Measurements from ENCODE around the gene PRKCB. TPM values are rescaled to one million over a fixed set of nuclear protein-coding genes. Genes with fewer than 3 reads are reported as not detected.

Gene PRKCB
- total RNA-seq, 3 donors from 2014 or later, result 1.3 to 5.3 (median 4.7) TPM

DNA sequence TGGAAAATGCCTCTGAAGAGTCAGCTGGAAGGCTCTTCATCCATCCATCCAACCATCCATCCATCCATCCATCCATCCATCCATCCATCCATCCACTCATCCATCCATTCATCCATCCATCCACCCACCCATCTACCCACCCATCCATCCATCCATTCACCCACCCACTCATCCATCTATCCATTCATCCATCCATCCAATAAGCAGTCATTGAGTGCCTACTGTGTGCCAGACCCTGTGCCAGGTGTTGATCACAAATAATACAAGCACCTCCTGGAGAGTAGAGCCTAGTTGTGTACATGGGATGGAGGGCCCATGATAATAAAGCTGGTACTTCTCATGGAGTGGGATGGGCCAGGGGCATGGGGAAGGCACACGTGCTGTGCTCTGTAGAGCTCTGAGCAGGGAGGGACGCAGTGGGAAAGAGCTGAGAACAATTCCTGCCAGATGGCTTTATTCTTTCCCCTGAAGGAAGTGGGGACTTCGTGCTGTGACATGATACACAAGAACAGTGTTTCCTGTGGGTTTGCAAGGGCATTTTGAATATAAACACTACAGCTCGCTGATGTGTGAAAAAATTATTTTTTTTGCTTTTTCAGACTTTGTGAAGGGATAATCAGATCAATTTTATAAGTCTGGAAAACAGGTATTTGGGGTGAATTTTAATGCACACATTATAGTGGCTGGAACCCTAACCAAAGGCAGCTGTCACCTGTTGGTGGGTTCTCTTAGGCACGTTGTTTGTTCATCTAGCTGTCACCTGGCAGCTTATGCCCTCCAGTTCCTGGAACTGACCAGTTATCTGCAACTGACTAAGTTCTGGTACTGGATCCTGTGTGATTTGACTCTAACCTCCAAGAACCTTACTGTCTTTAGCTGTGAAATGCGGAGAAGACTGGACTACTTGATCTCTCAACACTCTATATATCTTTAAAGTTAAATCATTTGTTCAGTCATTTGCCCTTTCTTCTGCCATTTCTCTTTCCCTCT lies 61.3 kb downstream of the PRKCB start:
- no peak overlapping the region for H3K27ac ChIP-seq
- H3K4me3 ChIP-seq, result no peak overlapping the region
- DNase-seq (ENCODE audit: low spot score in 2 of 2), result no peak
- H3K4me1 ChIP-seq, result no peaks in the 10 kb centered on the region
- no peaks in the 10 kb centered on the region for H3K27me3 ChIP-seq
- no peaks in the 10 kb centered on the region for H3K9me3 ChIP-seq
- intact Hi-C loops (cut with DNase I; ENCODE audit: low total_unique reads), result no loop called here
- no peaks in the 10 kb centered on the region for H3K36me3 ChIP-seq
- TF ChIP-seq, protein P1, sequence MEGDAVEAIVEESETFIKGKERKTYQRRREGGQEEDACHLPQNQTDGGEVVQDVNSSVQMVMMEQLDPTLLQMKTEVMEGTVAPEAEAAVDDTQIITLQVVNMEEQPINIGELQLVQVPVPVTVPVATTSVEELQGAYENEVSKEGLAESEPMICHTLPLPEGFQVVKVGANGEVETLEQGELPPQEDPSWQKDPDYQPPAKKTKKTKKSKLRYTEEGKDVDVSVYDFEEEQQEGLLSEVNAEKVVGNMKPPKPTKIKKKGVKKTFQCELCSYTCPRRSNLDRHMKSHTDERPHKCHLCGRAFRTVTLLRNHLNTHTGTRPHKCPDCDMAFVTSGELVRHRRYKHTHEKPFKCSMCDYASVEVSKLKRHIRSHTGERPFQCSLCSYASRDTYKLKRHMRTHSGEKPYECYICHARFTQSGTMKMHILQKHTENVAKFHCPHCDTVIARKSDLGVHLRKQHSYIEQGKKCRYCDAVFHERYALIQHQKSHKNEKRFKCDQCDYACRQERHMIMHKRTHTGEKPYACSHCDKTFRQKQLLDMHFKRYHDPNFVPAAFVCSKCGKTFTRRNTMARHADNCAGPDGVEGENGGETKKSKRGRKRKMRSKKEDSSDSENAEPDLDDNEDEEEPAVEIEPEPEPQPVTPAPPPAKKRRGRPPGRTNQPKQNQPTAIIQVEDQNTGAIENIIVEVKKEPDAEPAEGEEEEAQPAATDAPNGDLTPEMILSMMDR (IDR thresholded peaks at IDR 0.05), result no peak
- TF ChIP-seq POLR2AphosphoS5 (IDR thresholded peaks at IDR 0.05) (no peak), POLR2A (IDR thresholded peaks at IDR 0.05) (no peak)

DNA sequence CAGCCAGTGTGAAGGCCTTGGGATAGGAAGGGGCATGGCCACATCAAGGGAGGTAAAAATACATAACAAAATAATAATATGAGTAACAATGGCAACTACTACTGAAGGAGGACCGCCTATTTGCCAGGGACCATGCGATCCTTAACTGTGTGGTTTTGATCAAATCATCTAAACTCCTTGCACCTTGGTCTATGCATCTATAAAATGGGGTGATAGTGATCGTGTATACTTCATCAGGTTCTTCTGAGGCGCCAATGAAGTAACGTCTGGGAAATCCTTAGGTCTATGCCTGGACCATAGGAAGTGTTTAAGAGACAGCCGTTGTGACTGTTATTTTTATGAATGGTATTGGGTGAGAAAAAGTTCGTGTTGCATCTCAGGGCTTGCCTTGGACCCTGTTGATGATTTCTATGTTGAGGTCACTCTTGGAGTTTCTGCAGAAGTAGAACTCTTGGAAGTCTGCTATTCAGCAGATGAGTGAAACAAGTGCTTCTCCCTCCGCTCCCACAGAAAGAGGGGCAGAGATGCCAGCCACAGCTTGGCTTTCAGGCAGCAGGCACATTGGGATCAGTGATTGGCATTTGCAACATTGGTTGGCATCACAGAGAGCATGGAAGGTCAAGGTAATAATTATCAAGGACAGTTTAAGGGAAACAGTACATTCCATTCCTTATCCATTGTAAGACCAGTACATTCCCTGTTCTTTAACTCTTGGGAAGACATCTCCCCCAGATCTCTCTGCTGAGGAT lies 63.1 kb downstream of the PRKCB start:
- DNase-seq (ENCODE audit: low spot score in 2 of 2), result no peak
- no peaks in the 10 kb centered on the region for H3K27me3 ChIP-seq
- H3K27ac ChIP-seq, result no peak overlapping the region
- no peaks in the 10 kb centered on the region for H3K36me3 ChIP-seq
- H3K9me3 ChIP-seq, result no peaks in the 10 kb centered on the region
- TF ChIP-seq POLR2AphosphoS5 (IDR thresholded peaks at IDR 0.05), result no peak
- TF ChIP-seq, protein P1 (IDR thresholded peaks at IDR 0.05), result no peak
- TF ChIP-seq POLR2A (IDR thresholded peaks at IDR 0.05), result no peak
- intact Hi-C loops (cut with DNase I; ENCODE audit: low total_unique reads), result no loop called here
- no peaks in the 10 kb centered on the region for H3K4me1 ChIP-seq
- H3K4me3 ChIP-seq, result no peak overlapping the region

DNA sequence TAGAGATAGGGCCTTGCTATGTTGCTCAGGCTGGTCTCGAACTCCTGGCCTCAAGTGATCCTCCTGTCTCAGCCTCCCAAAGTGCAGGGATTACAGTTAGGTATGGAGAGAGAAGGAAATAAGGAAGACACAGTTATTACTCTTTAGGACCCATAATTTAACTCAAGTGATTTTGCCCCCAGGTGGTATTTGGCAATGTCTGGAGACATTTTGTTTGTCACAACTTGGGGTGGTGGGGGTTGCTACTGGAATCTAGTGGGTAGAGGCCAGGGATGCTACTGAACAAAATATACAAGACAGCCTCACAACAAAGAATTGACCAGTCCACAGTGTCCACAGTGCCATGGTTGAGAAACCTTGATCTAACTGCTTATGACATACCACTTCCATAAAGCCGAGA lies 64.1 kb downstream of the PRKCB start:
- Histone ChIP-seq H3K27me3 (no peaks in the 10 kb centered on the region), H3K36me3 (no peaks in the 10 kb centered on the region), H3K9me3 (no peaks in the 10 kb centered on the region), H3K27ac (no peak overlapping the region), H3K4me3 (no peak overlapping the region), H3K4me1 (no peaks in the 10 kb centered on the region)
- TF ChIP-seq POLR2A (IDR thresholded peaks at IDR 0.05), result no peak
- no peak for TF ChIP-seq POLR2AphosphoS5 (IDR thresholded peaks at IDR 0.05)
- TF ChIP-seq, protein P1 (IDR thresholded peaks at IDR 0.05), result no peak
- no peak for DNase-seq (ENCODE audit: low spot score in 2 of 2)
- intact Hi-C loops (cut with DNase I; ENCODE audit: low total_unique reads), result no loop called here

DNA sequence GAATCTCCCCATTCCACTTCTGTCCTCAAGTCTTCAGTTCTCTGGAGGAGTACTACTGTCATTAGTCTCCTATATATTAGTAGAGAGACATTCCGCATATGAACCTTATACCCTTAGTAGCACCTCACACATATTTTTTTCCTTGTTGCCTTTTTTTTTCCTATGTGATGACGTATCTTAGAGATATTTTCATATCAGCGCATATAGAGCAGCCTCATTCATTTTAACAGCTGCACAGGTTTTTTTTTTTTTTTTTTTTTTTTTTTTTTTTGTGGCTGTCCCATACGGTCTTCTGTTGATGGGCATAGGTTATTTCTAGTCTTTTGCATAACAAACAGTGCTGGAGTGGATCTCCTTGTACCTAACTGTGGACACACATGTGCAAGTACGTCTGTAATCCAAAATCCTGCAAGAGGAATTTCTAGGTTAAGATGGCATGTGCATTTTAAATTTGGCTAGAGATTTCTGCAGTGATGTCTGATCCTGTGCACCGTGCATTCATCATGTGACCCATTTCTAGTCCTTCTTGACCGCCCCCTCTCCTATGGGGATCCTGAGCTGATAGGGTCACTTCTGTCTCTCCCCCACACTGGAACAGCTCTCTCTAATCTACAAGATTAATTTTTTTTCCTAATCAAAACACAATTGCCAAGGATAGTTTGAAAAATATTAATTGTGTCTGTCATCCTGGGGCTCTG lies 64.8 kb downstream of the PRKCB start:
- no peak for DNase-seq (ENCODE audit: low spot score in 2 of 2)
- no peaks in the 10 kb centered on the region for H3K27me3 ChIP-seq
- no peak overlapping the region for H3K4me3 ChIP-seq
- TF ChIP-seq, protein P1 (IDR thresholded peaks at IDR 0.05), result no peak
- TF ChIP-seq POLR2A (IDR thresholded peaks at IDR 0.05) (no peak), POLR2AphosphoS5 (IDR thresholded peaks at IDR 0.05) (no peak)
- no peaks in the 10 kb centered on the region for H3K4me1 ChIP-seq
- no peaks in the 10 kb centered on the region for H3K9me3 ChIP-seq
- no peaks in the 10 kb centered on the region for H3K36me3 ChIP-seq
- no peak overlapping the region for H3K27ac ChIP-seq
- intact Hi-C loops (cut with DNase I; ENCODE audit: low total_unique reads), result no loop called here
